GM19193 (cell line): Measurements from ENCODE around the gene ATOH8.

ENCODE experiments used
- POLR2A ChIP-seq: IDR thresholded peaks from 4 replicates; pipeline ENCODE4 v1.6.1; 2011; ENCODE audit not compliant: insufficient read depth, insufficient read length; ENCODE audit errors: extremely low read depth

Gene ATOH8

GRCh38 chr2:85791704-85792565 is 38.1 kb downstream of the ATOH8 start:
- no peak for TF ChIP-seq POLR2A

GRCh38 chr2:85792783-85793441 is 39.1 kb downstream of the ATOH8 start:
- no peak for TF ChIP-seq POLR2A

- TF ChIP-seq POLR2A = no peak
These were observed 39.8 kb downstream of the ATOH8 start for GRCh38 chr2:85793584-85793983.

- no peak for TF ChIP-seq POLR2A
These were observed 40.2 kb downstream of the ATOH8 start for GRCh38 chr2:85794038-85794441.

GRCh38 chr2:85794491-85795121 is 40.8 kb downstream of the ATOH8 start:
- TF ChIP-seq POLR2A = no peak

- no peak for TF ChIP-seq POLR2A
These were observed 41.7 kb downstream of the ATOH8 start for GRCh38 chr2:85795331-85796045.

GRCh38 chr2:85796046-85796340 is 42.2 kb downstream of the ATOH8 start:
- no peak for TF ChIP-seq POLR2A

GRCh38 chr2:85796341-85797262 is 42.8 kb downstream of the ATOH8 start:
- TF ChIP-seq POLR2A = no peak

GRCh38 chr2:85797263-85797660 is 43.5 kb downstream of the ATOH8 start:
- no peak for TF ChIP-seq POLR2A

- no peak for TF ChIP-seq POLR2A
These were observed 44.1 kb downstream of the ATOH8 start for GRCh38 chr2:85797921-85798320.

GRCh38 chr2:85799215-85799956 is 45.6 kb downstream of the ATOH8 start:
- TF ChIP-seq POLR2A = no peak

- no peak for TF ChIP-seq POLR2A
These were observed 46.8 kb downstream of the ATOH8 start for GRCh38 chr2:85800586-85800985.

GRCh38 chr2:85801871-85802270 is 48.1 kb downstream of the ATOH8 start:
- TF ChIP-seq POLR2A = no peak
